Activated naive CD8-positive, alpha-beta T cell treated with anti-CD3 and anti-CD28 coated beads, Interleukin-2, amount 50 U/mL, for 16 hours (primary cell): ENCODE results near the gene SPDEF.

Source experiments
- DNase-seq: peaks from one replicate; pipeline ENCODE4 v3.0.0-alpha.2; 2020; ENCODE audit warnings: low read depth, low spot score

Gene SPDEF

GRCh38 chr6:34556031-34556471, at the start of gene SPDEF:
Gene SPDEF, minus strand, starts transcription at chr6:34556329. Its CDS starts 11,874 bp downstream, at chr6:34544455.
- no peak for DNase-seq

- no peak for DNase-seq
Measured at GRCh38 chr6:34603707-34604106, 47.6 kb upstream of the SPDEF start.

- DNase-seq, result no peak
Measured at GRCh38 chr6:34602318-34603111, 46.4 kb upstream of the SPDEF start.

- no peak for DNase-seq
Measured at GRCh38 chr6:34601706-34602105, 45.6 kb upstream of the SPDEF start.

GRCh38 chr6:34600796-34601195, 44.7 kb upstream of the SPDEF start:
- DNase-seq, result no peak

GRCh38 chr6:34600101-34600500, 44.0 kb upstream of the SPDEF start:
- DNase-seq, result no peak

- no peak for DNase-seq
Measured at GRCh38 chr6:34598712-34599111, 42.6 kb upstream of the SPDEF start.

- no peak for DNase-seq
Measured at GRCh38 chr6:34597605-34598353, 41.6 kb upstream of the SPDEF start.

GRCh38 chr6:34596798-34597197, 40.7 kb upstream of the SPDEF start:
- DNase-seq, result no peak

- DNase-seq, result no peak
Measured at GRCh38 chr6:34595332-34596184, 39.4 kb upstream of the SPDEF start.

- DNase-seq, result no peak
Measured at GRCh38 chr6:34593701-34594100, 37.6 kb upstream of the SPDEF start.

GRCh38 chr6:34592208-34592952, 36.3 kb upstream of the SPDEF start:
- no peak for DNase-seq

- DNase-seq, result no peak
Measured at GRCh38 chr6:34589691-34590090, 33.6 kb upstream of the SPDEF start.

- DNase-seq, result no peak
Measured at GRCh38 chr6:34589140-34589539, 33.0 kb upstream of the SPDEF start.

- DNase-seq, result no peak
Measured at GRCh38 chr6:34587851-34588250, 31.7 kb upstream of the SPDEF start.

GRCh38 chr6:34587325-34587724, 31.2 kb upstream of the SPDEF start:
- no peak for DNase-seq

GRCh38 chr6:34586327-34587040, 30.4 kb upstream of the SPDEF start:
- DNase-seq, result no peak

- no peak for DNase-seq
Measured at GRCh38 chr6:34585512-34586061, 29.5 kb upstream of the SPDEF start.

- no peak for DNase-seq
Measured at GRCh38 chr6:34585108-34585507, 29.0 kb upstream of the SPDEF start.

- no peak for DNase-seq
Measured at GRCh38 chr6:34584694-34585093, 28.6 kb upstream of the SPDEF start.
